HG03378 (cell line): ENCODE data around the gene RALGPS1.

Experiments used
- ATAC-seq: cut with Tn5 transposase; IDR thresholded peaks from one replicate; pipeline ENCODE4 v1.9.1; 2021; ENCODE audit warnings: mild to moderate bottlenecking, moderate library complexity; ENCODE audit not compliant: unreplicated experiment

Gene RALGPS1, protein sequence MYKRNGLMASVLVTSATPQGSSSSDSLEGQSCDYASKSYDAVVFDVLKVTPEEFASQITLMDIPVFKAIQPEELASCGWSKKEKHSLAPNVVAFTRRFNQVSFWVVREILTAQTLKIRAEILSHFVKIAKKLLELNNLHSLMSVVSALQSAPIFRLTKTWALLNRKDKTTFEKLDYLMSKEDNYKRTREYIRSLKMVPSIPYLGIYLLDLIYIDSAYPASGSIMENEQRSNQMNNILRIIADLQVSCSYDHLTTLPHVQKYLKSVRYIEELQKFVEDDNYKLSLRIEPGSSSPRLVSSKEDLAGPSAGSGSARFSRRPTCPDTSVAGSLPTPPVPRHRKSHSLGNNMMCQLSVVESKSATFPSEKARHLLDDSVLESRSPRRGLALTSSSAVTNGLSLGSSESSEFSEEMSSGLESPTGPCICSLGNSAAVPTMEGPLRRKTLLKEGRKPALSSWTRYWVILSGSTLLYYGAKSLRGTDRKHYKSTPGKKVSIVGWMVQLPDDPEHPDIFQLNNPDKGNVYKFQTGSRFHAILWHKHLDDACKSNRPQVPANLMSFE

DNA sequence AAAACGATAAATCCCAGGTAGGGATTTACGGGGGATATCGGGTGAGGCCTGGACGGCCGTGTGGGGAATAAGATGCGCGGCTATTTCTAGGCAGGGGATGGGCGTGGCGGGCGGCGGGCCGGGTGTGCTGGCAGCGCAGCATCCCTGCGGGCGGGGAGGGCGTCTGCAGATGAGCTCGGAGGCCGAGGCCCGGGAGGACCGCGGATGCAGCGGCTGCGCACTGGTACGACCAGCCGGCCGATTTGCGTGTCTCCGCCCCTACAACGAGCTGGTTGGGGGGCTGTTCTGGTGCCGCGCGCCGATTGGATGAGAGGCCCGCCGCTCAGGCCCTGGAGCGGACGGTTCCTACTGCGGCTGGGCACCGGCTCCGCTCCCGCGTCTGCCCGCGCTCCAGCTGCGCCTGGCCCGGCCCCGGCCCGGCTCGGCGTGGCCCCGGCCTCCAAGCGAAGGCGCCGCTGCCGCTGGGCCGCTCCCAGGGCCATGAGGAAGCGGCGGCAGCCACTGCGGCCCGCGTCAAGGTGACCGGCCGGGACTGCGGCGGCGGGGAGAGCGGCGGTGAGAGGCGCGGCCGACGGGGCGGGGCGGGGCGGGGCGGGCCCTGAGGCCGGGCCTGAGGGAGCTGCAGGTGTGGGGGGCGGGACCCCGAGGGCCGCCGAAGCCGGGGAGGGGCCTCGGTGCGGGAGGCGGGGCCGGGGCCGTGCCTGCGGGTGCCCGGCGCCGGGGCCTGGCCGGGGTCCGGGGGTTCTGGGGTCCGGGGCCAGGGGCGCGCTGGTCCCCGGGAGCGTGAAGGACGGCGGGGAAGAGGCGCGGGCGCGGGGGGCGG is at the start of gene RALGPS1:
Gene RALGPS1 (plus strand): TSS at position 325 of the 823 bp plus-strand sequence. CDS start 47,508 bp downstream, outside the sequence.
- ATAC-seq = peak; percentile 94

DNA sequence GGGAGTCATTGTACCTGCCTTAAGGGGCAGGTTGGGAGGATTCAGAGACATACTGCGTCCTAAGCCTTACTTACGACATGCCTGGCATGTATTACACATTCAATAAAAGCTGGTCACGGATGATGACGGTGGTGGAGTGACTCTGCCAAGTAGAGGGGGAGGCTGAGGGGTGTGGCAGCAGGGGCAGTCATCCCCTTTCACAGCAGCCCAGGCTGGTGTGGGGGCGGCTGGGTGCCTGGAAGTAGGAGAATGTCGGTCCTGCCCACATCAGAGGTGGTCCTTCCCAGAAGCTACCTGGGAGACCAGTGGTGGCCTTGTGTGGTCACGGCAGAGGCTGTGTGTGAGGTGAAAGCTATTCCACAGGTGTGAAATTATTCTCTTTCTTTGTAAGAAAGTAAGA is 45.2 kb upstream of the RALGPS1 start:
- ATAC-seq = no peak

DNA sequence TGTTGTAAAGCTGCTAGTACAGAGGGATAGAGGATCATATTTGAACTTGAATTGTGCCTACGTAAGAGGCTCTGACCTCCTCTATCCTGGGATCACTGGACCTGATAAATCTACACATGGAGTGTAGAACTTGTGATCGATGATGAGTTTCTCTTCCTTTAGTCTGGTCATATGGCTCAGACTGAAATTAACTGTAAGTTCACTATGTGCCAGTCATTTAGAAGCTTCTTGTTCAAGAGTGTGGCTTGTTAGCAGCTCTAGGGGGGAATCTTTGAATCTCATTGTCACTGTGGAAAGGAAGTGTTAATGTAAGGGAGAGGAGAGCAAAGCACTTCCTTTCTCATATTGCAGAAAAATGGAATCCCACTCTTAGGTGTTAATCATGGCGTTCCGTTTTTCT is 42.1 kb upstream of the RALGPS1 start:
- ATAC-seq = no peak

DNA sequence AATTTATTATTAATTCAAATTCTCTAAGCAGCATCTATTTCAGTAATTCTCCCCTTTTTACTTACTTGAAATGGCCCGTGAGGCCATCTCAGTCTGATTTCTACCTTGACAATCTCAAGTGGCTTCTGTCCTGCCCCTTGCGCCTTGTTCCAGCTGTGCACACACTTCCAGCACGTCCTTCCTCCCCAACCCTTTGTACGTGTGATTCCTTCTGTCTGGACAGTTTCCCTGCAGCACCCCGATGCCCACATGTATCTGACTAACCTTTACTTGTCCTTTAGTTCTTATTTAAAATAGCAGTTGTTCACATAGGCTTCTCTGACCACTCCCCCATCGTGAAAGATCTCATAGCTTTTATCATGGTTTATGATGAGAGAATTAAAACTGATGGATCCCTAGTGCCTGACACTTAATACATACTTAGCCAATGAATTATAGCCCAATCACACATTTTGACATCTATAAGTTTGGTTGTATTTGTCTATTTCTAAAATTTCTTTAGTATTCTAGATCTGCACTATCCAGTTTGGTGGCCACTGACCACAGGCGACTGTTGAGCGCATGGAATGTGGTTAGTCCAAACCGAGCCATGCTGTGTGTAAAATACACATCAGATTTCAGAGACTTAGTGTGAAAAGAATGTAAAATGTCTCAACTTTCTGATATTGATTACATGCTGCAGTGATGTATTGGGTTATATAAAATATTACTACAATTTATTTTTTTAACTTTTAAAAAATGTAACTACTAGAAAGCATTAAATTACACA is 39.9 kb upstream of the RALGPS1 start:
- ATAC-seq = no peak

DNA sequence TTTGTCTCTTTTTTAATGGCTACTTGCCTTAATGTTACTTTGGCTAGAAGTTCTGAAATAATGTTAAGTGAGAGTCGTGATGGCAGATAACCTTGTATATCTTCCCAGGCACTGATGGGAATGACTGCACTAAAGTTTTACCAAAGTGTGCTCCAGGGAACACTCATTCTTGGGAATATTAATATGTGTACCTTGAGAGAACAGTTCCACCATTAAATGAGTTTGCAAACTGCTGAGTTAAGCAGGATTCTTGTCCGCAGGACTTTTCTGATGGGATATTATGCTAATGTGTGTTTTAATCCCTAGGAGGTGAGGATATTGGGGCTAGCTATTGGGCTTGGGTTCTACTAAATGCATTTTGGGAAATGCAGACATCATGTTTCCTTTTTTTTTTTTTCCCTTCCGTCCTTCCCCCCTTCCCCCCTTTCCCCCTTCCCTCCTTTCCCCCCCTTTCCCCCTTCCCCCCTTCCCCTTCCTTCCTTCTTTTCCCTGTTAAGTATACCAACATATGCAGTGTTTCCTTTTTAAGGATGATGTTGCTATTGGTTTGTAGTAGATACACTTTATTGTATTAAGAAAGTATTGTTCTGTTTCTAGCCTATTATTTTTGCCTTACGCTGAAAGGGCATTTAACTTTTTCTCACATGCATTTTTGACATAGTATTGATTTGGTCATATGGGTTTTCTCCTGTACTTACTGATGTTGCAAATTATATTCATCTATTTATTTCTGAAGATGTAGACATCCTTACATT is 38.6 kb upstream of the RALGPS1 start:
- no peak for ATAC-seq

DNA sequence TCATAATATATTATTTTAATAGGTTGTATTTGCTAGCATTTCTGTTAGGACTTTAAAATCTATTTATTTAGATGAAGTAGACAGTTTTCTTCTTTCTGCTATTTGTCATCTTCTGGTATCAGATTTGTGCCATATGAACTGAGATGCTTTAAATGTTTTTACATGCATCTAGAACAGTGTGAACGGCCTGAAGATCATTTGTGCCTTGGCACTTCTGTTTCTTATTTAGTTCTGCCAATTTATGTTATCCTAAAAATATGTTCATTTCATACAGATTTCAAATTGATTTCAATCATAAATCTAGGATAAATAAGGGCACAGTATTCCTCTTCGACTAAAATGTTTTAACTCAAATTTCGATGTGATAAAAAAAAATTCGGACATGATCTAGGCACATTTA is 38.1 kb upstream of the RALGPS1 start:
- ATAC-seq = no peak

DNA sequence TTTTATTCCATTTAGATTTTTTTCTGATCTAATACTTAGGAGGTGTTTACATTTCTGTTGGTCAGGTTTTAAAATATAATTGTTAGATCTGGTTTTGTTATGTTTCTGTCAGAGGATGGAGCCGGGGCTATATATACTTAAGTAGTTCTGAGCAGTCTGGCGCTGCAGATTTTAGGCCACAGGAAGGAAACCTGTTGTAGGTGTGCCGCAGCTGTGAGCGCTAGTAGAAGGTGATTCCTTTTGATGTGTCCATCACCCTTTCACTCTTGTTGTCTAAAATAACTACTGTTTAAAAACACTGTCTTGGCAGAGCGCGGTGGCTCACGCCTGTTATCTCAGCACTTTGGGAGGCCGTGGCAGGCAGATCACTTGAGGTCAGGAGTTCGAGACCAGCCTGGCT is 37.2 kb upstream of the RALGPS1 start:
- ATAC-seq = no peak

DNA sequence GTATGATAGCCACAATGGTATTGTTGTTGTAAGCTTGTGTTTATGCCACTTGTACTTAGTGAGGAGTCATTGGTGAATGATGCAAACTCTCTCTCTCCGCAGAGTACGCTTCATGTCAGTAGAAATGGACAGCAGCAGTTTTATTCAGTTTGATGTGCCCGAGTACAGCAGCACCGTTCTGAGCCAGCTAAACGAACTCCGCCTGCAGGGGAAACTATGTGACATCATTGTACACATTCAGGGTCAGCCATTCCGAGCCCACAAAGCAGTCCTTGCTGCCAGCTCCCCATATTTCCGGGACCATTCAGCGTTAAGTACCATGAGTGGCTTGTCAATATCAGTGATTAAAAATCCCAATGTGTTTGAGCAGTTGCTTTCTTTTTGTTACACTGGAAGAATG is 35.3 kb upstream of the RALGPS1 start:
- ATAC-seq = no peak

DNA sequence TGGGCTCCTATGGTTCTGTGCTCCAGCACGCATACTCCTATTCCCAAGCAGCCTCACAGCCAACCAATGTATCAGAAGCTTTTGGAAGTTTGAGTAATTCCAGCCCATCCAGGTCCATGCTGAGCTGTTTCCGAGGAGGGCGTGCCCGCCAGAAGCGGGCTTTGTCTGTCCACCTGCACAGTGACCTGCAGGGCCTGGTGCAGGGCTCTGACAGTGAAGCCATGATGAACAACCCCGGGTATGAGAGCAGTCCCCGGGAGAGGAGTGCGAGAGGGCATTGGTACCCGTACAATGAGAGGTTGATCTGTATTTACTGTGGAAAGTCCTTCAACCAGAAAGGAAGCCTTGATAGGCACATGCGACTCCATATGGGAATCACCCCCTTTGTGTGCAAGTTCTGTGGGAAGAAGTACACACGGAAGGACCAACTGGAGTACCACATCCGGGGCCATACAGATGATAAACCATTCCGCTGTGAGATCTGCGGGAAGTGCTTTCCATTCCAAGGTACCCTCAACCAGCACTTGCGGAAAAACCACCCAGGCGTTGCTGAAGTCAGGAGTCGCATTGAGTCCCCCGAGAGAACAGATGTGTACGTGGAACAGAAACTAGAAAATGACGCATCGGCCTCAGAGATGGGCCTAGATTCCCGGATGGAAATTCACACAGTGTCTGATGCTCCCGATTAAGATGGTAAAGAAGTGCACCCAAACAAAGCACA is 34.2 kb upstream of the RALGPS1 start:
- no peak for ATAC-seq

DNA sequence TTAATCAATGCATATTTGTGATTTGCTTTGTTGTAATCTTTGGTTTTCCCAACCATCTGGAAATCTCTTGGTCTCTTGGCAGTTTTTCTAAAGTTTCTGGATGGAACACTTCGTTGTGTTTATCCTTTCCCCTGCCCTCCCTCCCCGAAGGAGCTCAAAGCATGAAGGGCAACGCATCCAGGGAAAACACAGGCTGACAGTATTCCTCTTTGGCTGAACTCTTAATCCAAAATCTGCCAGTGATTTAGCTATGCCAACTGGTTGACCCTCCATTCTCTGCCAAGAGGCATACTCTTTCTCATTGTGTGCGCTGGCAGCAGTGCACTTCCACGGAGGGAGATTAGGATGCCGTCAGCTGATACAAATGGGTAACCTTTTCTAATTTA is 33.6 kb upstream of the RALGPS1 start:
- ATAC-seq = no peak

DNA sequence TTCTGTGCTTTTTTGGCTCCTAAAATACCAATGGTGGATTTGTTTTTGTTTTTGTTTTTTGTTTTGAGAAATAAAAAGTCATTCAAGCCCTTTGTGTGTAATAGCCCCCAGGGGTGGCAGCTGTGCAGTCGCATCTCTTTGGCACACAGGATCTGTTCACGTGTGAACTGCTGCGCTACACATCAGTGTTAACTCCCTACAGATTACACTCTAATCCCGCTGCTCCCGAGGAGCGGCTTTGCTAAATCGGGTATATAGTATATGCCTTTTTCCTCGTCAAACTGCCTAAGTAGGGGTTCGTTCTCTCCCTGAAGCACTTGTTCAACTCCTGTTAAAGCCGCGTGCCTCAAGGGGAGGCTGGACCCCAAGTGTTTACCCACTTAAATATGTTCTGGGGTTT is 31.8 kb upstream of the RALGPS1 start:
- ATAC-seq = no peak

DNA sequence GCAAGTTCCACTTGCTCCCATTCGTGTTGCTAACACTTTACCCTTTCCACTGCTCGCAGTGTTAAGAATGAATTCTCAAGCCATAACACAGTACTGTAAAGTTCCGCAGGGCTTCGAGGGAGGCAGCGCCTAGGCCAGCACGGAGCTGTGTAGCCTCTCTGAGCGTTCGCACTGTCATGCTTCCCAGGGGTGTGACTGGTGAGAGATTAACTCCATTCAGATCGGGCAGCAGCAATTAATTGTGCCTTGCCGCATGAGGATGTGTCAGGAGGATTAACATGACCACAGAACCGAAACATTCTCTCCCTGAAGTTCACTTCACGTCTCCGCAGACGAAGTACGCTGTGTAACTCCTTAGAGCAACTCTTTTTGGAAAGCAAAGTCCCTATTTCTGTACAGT is 30.9 kb upstream of the RALGPS1 start:
- no peak for ATAC-seq

DNA sequence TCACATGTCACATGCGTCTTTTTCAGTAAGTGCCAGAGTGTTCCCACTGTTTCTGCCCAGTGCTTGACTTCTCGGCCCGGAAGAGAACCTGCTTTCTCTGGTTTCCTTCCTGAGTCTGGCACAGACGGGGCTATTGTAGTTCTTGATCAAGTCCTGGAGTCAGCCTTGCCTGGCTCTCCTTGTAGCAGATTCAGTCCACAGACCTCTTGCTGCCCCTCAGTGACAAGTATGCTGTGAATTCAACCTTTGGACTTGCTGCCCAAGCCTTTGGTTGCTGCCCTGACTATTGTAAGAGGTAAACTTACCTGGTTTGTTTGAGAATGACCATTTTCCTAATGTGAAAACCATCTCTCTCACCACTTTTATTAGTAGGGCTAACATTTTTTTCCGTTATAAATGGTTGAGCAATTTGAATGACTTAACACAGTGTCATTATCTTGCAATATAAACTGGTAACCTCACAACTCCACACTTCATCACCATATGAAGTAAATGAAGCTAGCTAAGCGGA is 29.4 kb upstream of the RALGPS1 start:
- no peak for ATAC-seq

DNA sequence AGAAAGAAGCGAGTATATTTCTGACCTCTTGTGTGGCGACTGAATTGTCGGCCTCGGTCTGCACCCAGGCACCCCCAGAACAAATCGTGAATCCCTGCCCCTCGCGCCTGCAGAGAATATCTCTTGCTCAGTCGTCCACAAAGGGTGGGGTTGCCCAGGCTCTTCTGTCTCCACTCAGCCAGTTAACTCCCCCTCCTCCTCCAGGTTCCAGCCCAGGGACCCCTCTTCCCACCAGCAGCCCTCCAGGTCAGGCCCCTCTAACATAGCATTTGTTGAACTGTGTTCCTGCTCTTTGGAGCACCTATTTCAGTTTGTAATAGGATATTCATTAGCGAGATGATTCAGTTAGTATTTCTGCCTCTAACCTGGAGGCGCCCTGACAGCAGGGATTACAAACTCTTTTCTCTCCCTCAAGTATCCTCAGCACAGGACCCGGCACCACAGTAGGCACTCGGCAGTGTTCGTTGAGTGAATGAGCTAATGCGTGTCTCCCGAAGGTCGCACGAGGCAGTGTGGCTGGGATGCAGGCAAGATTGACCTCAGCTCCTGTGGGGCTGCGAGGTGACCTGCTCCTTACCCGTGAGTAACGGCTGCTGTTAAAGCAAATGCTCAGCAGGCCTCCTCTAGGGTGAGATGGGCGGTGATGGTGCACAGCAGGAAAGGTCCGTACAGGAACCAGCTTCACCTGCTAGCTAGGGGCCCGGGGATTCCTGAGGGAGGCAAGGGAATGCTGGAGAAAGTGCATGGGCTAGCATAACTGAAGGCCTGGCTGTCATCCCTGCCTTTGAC is 28.4 kb upstream of the RALGPS1 start:
- no peak for ATAC-seq

DNA sequence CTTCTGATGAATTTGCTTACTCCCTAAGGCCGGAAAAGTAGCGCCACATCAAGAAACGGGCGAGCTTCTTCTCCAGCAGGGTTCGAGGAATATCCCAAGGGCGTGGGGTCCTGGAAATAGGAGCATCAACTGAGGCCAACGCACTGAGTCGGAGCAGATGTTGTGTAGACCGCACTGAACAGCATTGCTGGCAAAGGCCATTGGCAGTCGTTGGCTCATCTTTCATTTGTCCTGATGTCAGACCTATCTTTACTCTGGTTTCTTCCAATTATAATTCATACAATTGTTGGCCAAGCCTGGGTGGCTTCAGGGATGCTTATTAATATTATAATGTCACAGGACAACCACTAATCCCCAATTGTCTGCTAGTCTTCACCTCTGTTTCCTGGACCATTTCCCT is 27.7 kb upstream of the RALGPS1 start:
- ATAC-seq = no peak

DNA sequence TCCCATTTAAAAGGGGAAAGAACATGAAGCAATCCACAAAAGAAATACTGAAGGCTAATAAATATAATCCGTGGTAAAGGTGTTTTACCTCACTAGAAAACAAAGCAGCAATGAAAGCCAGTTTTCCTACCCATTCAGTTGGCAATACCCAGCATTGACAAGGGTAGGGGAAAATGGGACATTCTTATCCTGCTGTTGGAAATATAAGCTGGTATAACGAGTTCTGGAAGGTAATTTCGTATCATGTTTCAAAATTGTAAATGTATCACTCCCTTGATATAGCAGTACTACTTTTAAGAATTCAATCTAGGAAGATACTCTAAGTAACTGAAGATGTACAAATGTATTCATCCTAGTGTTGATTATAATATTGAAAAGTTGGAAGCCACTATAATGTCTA is 22.9 kb upstream of the RALGPS1 start:
- no peak for ATAC-seq

DNA sequence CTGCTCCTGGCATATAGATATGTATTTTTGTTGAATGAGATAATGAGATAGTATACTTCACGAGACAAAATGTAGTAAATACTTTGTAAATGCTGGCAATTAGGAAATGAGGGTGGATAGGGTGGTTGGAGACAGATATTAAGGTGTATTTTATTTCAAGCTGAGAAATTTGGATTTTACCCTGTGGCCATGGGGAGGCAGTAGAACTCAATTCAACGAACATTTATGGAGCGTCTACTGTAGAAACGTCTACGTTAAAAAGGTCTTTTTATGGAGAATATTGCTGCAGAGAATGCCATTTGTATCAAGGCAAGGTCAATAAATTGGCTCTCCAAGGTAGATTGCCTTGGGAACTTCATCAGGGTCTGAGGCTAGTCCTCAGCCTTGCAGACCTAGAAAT is 21.5 kb upstream of the RALGPS1 start:
- no peak for ATAC-seq

DNA sequence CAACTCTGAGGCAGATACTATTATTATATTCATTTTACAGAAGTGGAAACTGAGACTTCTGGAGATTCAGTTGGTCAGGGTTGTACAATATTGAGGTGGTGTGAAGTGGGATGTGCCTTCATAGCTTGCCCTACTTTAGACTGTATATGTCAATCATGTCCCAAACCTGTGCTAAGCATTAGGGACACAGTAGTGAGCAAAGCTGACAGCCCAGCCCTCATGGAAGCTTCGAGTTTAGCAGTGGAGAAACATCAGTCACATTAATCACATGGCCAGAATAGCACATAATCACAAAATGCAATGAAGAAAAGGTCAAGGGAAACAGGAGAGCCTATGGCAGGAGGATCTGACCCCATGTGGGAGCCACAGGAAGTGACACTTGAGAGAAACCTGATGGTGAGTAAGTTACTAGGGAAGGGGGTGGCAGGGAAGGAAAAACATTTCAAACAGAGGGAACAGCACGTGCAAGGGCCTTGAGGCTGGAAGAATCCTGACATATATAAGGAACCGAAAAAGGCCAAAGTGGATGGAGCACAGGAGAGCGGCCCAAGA is 20.5 kb upstream of the RALGPS1 start:
- ATAC-seq = no peak

DNA sequence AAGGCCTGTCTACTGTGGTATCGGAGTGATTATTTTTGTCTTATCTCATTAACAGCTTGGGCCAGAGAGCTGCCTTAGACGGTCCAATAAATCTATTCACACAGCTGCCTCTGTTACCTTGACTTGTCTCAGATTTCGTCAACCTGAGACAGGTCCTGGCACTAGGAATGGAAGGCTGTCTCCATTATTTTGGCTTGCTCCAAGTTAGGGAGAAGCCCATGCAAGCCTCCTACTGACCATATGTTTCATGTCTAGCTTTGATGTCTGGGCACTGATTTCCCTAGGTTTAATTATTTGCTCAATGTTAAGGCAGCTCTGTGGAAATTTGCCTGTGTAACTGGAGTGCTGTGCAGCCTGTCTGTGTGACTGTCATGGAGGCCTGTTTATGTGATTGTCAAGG is 12.4 kb upstream of the RALGPS1 start:
- ATAC-seq = no peak
